HG03025 (cell line): ENCODE data around the gene CNNM2.

Experiments
- ATAC-seq: cut with Tn5 transposase; IDR thresholded peaks from one replicate; pipeline ENCODE4 v1.9.1; 2021; ENCODE audit warnings: mild to moderate bottlenecking, moderate library complexity; ENCODE audit not compliant: unreplicated experiment, low FRiP score

CNNM2 gene

DNA sequence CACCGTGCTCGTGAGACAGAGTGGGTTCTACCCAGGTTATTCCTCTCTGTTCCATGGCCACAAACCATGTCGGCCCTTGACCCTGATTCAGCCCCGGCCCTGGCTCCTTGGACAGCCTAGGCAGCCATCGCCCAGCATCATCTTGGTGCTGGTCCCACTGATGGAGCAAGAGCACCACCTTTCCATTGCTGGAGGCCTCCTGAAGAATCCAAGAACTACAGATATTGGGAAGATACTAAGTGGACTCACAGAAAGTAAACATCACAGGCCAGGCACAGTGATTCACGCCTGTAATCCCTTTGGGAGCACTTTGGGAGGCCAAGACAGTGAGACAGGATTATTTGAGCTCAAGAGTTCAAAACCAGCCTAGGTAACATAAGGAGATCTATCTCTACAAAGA, 149.9 kb downstream of the CNNM2 start:
- ATAC-seq = no peak

DNA sequence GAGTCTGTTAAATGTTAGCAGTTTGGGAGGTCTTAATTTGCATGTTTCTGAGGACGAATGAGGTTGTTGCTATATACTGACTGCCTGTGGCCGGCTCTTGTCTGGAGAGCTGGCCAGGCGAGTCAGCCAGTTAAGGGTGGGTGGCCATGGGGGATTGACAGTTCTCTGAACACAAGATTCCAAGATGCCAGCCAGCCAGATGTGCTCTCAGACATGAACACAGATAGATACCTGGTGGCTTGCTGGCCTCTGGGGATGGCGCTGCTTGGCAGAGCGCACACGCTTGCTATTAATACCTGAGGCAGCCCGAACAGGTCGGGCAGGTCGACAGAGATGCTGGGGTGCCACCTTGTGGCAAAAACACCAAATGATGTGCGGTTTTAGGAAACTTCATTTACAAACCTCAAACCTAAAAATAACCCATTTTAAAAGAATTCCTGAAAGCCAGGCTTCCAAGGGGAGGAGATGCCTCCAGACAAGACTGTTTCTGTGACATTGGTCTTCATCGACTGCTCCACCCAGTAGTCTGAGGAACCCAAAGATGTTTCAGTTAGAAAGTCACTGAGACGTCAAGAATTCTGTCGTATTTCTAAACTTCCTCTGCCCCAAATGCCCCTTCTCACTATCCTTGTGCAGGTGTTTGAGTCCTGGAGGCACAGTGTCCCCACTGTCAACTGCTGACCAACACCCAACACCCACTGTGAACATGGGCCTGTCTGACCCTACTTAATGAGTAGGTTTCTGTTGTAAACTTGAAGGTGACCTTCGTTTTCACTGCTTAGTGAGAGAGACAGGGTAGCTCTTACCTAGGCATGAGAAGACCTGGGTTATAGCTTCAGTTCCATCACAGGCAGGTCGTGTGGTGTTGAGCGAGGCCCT, 151.6 kb downstream of the CNNM2 start:
- no peak for ATAC-seq

DNA sequence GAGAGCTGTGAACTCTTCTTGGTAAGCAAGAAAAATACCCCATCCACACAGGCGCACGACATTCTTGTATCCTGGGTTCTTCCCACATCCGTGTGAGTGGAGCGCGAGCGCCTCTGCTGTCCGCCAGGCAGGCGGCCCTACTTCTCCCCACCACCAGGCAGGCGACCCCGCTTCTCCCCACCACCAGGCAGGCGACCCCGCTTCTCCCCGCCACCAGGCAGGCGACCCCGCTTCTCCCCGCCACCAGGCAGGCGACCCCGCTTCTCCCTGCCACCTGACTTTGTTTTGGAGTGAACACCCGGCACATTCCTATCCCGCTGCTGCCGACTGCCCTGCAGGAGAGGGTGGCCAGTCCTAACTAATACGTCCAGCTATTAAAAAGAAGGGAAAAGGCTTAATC, 154.2 kb downstream of the CNNM2 start:
- ATAC-seq = no peak

DNA sequence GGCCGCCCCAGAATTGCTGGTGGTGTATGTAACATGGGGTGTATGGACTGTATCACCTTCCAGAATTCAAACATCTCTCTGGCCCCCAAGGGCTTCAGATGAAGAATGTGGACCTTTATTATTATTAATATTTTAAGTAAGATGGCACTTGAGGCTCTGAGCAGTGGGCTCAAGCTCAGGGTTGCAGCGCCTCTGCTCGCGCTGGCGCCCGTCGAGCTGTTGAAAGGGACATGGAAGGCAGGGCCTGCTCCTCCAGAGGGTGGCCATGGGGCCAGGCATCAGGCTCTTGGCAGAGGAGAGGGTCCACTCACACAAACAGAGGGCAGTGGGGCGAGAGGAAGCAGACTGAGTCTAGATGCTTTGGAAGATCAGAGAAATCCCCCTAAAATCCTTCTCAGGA, 154.8 kb downstream of the CNNM2 start:
- ATAC-seq = no peak

DNA sequence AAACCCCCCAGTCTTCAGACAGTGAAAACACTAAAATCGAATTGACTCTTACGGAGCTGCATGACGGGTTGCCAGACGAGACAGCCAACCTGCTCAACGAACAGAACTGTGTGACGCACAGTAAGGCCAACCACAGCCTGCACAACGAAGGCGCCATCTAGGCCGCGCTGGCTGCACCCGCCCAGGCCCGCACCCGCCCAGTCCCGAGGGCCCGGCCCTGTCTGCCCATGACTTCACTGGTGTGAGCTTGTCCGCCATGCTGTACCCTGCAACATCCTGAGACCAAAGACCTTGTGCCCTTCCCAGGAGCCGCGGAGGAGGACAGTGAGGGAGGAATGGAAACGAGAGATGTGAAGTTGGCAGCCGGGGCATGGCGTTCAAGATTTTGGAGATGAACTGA, 158.9 kb downstream of the CNNM2 start:
- no peak for ATAC-seq

DNA sequence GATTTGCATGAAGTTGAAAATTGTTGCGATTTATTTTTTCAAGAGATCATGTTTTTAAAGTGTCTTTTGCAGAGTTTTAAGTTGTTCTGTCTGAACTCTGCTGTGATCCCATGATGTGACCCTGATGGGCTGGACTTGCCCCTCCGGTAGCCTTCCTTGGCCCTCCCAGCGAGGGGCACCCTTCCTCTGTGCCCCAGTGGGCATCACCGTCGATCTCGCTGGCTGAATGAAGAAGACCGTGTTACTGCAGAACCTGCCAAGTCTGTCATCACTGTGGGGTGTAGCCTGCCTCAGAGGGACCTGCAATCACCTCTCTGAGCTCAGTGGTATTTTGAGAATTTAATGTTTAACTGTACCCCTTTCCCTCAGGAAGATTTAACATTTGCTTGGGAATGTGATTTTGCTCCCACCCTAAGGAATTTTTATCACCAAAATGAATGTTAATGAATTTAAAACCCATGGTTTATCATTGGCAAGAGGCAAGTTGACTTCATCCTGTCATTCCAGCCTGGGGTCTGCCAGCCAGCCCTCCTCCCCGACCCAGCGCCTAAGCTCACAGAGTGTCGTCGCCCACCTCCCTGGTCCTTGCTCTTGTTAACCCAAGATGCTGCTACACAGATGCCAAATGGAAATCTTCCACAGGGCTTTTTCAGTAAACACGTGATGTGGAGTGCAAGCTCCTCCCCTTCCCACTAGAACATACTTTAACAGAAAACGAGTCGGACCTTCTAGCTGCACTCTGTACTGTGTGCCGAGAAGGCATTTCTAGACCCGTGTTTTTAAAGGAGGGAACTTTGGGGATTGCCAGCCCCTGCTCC, 159.6 kb downstream of the CNNM2 start:
- no peak for ATAC-seq

DNA sequence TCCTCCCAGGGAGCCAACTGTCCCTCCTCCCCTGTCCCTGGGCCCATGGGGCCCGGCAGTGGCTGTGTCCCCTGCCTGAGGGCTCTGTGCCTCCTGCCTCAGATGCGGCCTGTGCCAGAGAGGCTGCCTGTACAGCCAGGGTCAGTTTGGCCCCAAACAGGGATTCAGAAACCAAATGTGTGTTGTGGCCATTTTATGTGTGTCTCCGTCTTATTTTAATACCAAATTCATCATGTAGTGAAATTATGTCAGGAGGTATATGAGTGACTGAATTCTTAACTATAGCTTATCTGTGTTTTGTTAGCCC, 160.2 kb downstream of the CNNM2 start:
- ATAC-seq = no peak

DNA sequence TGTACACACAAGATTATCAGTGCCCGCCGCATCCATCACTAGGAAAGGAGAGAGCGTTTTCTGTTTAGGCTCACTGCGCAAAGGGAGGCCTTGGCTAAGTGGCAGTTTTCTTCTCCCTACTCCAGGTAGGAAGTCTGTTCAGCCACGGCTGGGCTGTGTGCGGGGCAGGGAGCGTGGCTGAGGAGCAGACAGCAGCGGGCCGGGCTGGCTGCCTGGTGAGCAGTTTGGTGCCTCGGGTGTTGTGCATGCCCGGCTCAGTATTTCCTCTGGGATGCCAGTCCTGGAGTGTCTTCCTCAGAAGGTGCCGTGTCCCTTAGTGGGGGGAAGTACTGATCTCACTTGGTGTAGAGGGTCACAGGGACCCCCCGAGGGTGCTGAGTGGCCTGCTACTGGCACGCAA, 160.6 kb downstream of the CNNM2 start:
- no peak for ATAC-seq

DNA sequence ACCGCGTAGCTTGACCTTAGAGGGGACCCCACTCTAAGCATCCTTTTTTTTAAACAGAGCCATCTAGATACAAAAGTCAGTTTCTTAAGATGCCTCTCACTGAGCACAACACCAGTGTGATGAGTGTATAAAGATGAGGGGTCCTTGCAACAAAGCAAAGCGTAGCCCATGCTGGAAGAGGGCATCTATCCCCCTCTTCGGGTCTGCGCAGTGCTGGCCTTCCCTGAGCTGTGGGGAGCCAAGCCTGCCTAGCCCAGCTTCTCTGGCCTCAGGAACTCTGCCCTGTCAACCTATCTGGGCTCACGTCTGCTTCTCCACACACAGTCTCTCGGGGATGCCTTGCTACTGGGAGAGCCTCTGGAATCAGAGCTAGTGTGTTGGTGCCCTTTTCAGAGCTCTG, 161.0 kb downstream of the CNNM2 start:
- no peak for ATAC-seq

DNA sequence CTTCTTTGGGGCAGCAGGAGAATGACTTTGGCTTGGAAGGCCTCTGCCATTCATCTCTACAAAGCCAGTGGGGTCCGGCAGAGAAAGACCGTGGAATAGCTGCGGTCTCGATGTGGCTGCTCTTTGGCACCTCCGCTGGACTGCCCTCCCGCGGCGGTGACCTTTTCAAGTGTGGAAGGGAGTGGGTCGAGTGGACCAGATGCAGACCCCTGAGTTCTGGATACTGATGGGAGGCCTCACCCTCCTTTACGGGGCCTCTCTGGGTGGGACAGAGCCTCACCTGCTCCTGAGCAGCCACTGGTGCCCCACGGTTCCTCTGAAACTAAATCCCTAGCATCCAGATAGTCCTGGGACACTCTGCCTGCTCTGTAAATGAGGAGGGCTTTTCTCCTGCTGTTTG, 161.9 kb downstream of the CNNM2 start:
- ATAC-seq = no peak

DNA sequence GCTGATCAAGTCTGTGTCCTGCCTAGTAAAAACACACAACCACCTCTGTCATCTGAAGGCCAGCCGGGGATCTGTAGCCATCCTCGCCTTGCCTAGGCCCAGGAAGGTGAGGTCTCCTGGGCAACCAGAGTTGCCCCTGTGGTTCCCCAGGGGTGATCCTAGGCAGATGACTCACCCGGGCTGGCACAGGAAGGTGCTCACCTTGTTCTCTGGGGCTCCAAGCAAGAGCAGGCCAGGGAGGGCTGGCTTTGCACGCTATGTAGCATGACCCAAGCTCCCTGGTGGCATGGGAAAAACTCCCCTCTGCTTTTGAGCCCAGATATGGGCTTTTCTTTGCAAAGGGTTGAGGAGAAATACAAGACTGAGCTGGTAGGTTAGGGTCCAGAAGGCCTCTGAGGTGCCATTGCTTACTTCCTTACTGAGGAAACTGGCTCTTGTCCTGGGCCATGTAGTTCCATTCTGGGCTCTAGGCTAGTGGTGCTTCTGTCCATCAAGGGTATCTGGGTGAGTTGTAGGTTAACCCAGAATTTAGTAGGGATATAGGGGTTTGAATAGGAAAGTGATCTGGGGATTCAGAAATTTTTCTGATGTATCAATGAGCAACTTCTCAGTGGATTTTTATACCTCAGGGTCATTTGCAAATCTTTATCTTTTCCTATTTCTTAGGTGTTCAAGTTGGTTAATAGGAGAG, 162.9 kb downstream of the CNNM2 start:
- no peak for ATAC-seq

DNA sequence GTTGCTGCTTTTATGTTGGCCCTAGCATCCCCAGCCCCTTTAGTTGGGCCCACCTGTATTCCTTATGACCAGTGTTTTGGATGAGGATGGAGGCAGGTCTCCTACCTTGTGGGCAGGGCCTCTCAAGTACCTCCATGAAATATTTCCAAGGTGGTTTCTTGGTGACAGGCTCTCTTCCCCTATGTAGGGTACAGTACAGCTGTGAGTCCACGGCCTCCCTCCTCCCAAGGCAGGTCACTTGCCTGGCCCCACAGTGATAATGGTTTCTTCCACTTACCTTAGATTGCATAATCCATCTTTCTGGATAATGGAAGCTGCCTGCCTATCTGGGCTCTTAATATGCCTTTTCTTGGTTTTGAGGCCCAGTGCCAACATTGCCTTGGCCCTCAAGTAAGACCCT, 164.6 kb downstream of the CNNM2 start:
- ATAC-seq = no peak

DNA sequence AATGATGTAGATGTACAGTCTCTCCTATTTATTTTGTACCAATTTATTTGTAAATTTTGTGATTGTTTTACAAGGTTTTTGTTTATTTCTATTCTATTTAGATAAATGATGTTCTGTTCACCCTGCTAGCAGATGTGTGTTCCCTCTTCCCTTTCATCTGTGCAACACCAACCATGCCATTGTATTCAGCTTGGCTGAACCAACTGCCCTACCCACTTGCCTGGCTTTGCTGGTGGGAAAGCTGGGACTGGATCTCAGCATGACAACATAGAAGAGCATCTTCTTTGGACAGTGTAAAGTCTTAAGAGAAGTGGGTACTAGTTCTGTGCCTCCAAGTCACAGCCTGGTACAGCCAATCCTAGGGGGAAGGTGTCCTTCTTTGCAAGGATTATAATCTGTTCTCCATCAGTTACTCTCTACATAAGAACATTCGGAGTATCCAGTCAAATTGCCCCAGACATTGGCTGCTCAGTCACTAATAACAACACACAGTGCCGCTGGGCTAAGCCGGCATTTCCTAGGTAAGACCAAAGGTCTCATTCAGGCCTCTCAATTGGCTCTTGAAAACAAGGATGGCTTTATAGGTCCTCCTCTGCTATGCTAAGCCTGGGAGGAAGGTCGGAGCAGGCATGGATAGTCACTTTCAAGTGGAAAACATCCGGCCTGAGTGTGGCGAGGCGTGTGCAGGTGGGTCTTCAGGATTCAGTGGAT, 165.3 kb downstream of the CNNM2 start:
- ATAC-seq = no peak

DNA sequence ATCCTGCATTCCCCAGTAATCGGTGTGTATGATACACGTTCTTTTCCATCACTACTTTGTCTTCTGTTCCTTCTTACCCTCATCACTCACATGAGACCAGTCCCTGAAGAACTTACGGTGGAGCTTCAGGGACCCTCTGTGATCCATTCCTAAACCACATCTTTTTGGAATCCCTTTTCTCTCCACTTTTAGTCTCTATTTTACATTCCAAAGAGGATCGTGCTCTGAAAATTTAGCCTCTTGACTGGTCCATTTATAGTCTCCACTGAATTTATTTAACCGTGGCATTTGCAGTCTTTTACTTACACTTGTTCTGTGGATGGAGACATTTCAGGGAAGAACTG, 165.9 kb downstream of the CNNM2 start:
- ATAC-seq = no peak

DNA sequence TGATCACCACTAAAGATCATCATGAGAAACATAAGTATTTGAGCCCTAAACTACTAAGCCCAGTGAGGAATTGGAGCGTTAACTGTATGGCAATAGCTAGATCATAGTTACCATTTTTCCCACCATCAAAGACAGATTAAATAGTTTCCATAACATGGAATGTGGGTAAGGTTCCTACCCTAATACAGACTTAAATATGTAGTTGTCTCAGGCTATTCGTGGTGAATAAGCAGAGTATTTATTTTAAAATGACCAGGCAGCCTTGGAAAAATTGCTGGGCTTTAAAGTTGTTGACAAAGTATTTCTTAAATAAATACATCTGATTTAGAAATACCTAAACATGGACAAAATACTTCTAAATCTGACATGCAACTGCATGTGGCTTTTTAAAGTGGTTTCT, 168.2 kb downstream of the CNNM2 start:
- no peak for ATAC-seq

DNA sequence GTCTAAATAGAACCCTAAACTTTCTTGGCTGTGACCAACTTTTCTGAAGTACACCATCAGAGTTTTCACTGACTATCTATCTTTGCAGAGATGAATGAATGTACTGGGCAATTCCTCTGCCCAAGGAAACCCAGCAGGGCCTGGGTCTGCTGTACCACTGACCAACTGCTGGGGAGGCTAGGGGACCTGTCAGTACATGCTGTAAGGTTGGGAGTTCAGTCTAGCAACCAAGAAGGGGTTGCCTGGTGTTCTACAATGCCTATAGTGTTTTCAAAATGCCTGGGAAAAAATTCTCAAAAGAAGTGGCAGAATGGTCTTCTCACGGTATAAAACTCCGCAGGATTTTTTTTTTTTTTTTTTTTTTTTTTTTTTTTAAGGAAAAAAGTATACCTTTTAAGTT, 168.7 kb downstream of the CNNM2 start:
- no peak for ATAC-seq

DNA sequence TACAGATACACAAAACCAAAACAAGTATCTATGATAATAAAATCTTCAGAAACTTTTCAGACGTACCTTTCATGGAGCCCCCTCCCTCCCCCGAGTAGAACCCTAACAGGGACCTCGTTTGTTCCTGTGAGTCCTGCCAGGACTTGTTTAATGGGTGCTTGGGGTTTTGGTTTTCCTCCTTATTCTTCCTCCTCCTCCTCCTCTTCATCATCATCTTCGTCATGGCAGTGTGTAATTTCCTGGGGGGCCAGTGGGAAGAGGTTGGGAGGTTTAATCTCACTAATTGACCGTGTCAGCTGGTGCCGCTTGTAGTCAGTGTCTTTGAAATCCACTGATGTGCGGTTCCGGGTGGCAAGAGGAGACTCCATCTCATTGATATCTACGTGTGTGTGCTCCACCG, 171.4 kb downstream of the CNNM2 start:
- no peak for ATAC-seq

DNA sequence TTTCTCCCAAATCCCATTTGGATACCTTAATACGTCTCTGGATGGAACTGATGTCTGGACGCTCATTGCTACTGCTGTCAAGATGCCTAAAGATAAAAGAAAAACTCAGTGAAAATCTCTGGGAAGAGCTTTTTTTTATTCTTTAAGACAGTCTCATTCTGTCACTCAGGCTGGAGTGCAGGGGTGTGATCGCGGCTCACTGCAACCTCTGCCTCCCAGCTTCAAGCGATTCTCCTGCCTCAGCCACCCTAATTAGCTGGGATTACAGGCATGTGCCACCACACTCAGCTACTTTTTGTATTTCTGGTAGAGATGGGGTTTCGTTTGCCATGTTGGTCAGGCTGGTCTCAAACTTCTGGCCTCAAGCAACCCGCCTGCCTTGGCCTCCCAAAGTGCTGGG, 172.8 kb downstream of the CNNM2 start:
- no peak for ATAC-seq

DNA sequence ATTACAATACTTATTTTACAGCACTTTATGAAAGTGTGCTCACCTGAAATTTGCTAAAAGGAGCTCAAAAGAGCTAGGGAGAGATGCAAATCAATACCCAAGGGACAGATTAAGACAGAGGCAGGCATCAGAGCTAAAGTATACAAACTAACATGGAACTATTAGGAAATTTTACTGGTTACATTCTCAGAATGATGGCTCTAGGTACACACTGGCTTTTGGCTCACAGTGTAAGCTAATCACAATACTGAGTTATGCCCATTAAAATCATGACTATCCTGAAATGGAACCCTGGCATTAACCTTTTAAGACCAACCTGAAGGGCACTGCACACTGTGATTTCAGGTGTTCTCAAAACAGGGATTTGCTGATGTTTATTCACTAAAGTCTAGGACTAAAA, 176.9 kb downstream of the CNNM2 start:
- no peak for ATAC-seq

DNA sequence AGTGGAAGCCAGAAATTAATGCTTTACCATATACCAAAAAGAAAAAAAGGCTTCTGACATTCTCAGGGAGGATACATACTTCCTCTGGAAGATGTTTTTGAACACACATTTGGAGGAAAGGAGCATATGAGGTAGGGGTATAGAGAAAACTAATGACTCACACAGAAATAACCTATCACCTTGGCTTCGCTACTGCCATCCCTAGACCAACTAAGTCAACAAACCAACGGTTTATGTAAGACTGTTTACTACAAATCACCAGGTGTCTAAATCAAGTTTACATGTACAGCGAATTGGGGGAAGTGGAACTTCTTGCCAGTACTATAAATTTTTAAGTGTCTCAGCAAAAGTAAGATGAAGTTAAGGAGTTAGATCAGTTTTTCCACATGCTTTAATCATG, 178.0 kb downstream of the CNNM2 start:
- ATAC-seq = no peak

DNA sequence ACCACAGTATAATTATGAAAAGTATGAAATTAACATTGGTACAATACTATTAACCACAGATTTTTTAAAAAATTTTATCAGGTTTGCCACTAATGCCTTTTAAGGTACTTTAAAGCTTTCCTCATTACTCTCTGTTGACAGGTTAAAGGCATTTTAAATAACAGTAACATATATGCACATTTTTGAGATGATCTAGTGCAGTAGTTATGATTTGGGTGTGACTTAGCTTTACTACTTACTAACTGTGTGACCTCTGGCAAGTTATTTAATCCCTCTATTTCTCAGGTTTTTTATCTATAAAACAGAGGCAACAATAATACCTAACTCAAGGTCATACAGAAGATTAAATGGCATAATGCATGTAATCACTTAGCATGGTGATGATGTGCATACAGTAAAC, 180.1 kb downstream of the CNNM2 start:
- no peak for ATAC-seq
